GM18907 (cell line): ENCODE results near the gene OPCML.

Experiments used
- ATAC-seq: cut with Tn5 transposase; IDR thresholded peaks from one replicate; pipeline ENCODE4 v1.9.1; 2021; ENCODE audit warnings: mild to moderate bottlenecking, moderate library complexity; ENCODE audit not compliant: unreplicated experiment

Gene OPCML

GRCh38 chr11:132655187-132655855, 877.0 kb downstream of the OPCML start:
- ATAC-seq: no peak

DNA sequence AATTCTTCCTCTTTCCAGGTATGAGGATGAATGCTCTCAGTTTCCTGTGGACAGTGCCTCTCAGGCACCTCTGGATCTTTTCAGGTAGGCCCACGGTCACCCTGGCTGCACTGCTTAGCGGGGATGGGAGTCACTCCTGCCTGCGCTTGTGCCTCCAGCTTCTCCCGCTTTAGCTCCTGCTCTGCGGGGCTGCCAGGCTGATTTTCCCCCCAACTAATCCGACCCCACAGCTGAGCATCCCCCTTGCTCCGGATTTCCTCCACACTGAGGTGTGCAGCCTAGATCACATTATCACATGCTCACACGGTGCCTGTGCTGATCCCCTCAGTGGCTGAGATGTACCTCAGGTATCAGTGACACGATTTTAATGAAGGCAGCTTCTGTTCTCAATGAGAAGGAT, 879.1 kb downstream of the OPCML start:
- ATAC-seq: no peak

- no peak for ATAC-seq
Observed at GRCh38 chr11:132650969-132651720, 881.2 kb downstream of the OPCML start.

- no peak for ATAC-seq
Observed at GRCh38 chr11:132649277-132649676, 883.0 kb downstream of the OPCML start.

- ATAC-seq: no peak
Observed at GRCh38 chr11:132648851-132649250, 883.5 kb downstream of the OPCML start.

DNA sequence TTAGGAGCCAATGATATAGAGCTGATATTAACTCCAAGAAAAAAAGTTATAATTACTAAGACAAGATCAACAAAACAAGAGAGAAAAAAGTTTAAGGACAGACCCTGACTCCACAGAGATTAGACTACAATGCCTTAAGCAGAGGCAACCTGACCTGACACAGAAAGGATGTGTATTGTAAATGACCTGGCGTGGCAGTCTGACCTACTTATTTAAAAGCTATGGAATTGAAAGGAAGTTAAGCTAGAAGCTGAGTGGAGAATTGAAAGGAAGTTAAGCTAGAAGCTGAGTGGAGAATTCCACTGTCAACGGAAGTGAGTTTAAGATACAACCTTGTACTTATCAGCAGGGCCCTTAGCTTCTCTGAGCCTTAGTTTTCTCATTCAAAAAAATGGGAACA, 885.4 kb downstream of the OPCML start:
- no peak for ATAC-seq

DNA sequence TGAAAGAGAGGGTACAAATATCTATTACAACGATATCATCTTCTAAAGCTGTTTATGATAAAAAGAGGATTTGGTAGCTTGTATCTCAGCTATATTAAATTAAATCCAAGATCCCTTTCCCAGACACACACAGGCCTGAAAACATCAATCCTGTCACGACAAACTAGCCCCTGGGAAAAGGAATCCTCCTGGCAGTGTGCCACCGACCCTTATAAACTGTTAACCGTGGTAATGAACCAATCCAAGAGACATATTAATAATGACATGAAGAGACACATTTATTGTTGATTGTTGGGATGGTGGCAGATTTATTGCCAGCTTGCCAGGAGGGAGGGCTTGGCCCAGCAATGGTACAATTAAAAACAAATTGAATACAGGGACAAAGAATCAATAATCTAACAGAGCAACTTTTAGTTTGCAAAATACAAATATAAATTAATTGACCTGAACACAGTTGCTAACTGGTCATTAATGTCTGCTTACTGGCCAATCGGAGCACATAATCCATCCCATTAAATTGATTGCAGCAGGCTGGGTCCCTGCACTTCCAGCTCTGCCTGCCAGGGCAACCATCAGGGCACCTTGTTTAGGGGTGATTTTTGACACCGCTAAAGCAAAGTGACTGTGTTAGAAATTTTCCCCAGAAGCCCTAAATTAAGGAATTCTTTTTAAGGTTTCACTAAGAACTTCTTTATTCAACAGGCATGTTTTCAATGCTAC, 887.6 kb downstream of the OPCML start:
- ATAC-seq: no peak

- no peak for ATAC-seq
Observed at GRCh38 chr11:132643239-132643638, 889.1 kb downstream of the OPCML start.

DNA sequence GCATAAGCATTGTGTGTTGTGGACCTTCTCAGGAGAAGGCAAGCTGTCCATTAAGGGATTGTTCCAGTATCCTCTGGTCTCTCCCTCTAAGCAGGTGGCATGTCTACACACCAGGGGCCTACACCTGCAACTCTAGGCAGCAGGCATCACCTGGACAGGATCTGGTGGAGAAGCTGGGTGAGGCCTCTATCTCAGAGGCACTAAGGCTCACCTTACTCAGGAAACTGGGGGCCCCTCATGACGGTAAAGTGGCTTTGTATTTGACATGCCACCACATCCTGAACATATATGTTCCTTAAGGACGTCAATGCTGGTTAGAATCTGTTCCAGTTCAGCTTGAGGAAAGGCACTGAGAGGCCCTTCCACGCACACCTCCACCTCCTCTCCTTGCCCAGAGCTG, 891.3 kb downstream of the OPCML start:
- no peak for ATAC-seq

GRCh38 chr11:132639986-132640385, 892.3 kb downstream of the OPCML start:
- no peak for ATAC-seq

- ATAC-seq: no peak
Observed at GRCh38 chr11:132639403-132639802, 892.9 kb downstream of the OPCML start.

- ATAC-seq: no peak
Observed at GRCh38 chr11:132638423-132638822, 893.9 kb downstream of the OPCML start.

- no peak for ATAC-seq
Observed at GRCh38 chr11:132636523-132636922, 895.8 kb downstream of the OPCML start.

DNA sequence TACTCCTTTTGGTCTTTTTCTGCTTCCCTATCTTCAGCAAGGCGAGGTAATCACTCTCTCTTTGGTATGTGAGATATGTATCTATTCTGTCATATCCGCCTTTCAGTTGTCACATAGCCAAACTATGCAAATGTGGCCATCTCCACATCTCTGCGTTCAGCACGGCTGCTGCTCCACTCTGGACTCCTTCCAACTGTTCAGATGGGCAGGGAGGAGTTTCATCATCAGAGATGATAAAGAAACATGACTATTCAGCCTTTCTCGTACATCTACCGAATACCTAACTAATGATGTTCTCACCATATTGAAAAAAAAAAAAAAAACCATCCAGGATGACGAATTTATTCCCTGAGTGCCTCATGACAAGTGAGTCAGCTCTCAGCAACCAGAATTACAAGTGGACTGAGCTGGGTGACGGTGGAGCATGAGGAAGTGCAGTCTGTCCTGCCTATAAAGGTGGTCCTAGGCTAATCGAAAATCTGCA, 899.6 kb downstream of the OPCML start:
- ATAC-seq: no peak

DNA sequence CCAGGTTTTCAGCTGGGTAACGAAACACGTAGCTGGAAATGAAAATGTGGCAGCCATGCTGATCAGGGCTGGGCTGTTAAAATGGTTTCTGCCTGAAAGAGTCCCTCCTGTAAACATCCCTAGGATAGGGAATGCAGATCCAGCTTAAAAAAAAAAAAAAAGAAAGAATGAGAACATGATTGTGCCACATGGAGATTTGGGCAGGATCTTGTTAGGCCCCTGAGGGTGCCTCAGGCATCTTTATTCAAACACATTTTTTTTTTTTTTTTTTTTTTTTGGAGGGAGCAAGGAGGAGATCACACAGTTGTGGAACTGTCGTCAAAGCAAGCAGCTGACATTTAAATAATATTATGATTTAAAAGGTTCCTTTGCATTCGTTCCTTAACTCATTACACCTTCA, 900.3 kb downstream of the OPCML start:
- ATAC-seq: no peak

- no peak for ATAC-seq
Observed at GRCh38 chr11:132627981-132628380, 904.3 kb downstream of the OPCML start.

GRCh38 chr11:132626446-132626845, 905.9 kb downstream of the OPCML start:
- no peak for ATAC-seq

DNA sequence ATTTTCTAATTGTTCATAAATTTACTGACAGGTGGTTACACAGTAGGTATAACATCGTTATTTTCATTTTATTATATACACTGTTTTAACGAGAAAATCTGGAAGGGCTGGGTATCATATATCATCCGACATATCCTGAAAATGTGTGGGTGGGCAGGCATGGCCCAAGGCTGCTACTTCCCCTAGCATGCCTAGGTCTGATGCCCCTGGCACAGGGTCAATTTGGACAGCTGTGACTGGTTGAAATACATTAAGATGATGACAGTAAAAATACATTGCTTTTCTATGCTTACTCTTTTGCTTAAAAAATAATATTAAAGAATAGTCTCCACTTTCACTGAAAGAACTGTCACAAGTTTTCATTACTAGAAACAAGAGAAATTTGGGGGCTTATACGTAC, 908.8 kb downstream of the OPCML start:
- ATAC-seq: no peak

- no peak for ATAC-seq
Observed at GRCh38 chr11:132621976-132622580, 910.2 kb downstream of the OPCML start.

GRCh38 chr11:132620423-132620822, 911.9 kb downstream of the OPCML start:
- no peak for ATAC-seq

DNA sequence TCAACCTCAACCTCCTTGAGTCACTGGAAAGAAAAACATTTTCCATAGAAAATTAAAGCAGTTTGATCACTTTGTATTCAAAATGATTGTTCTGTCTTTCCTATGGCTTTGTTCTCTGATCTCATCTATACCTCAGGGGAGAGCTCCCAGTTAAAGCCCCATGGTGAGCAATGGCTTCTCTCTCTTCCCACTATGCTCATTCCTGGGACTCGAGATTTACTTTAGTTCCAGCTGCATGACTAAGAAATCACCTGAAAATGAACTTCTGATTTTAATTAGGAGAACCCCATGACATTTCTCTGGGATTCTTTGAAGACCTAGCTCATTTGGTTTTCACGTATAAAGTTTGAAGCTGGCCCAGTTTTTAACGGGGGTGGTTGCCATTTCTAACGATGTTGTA, 921.5 kb downstream of the OPCML start:
- ATAC-seq: no peak
